ENCODE measurements around the gene CCDC27. TPM values are rescaled to one million over a fixed set of nuclear protein-coding genes. Genes with fewer than 3 reads are reported as not detected.

The CCDC27 gene
- total RNA-seq, 2 donors from 2014 or later = not detected

GRCh38 chr1:3819771-3820200 lies 67.5 kb downstream of the CCDC27 start:
- ATAC-seq = no peak
- H3K4me3 Mint-ChIP-seq = no peak overlapping the region
- H3K9me3 Mint-ChIP-seq = no peaks in the 10 kb centered on the region
- no peaks in the 10 kb centered on the region for H3K27me3 Mint-ChIP-seq
- H3K27ac Mint-ChIP-seq = no peak overlapping the region
- no peak for DNase-seq (ENCODE audit: low spot score)
- H3K36me3 Mint-ChIP-seq = peaks cover 16% of the 10 kb centered on the region
- peaks cover 0 to 5% of the 10 kb centered on the region in 2 donors for H3K4me1 Mint-ChIP-seq (ENCODE audit: low read depth in 2 of 2)

DNA sequence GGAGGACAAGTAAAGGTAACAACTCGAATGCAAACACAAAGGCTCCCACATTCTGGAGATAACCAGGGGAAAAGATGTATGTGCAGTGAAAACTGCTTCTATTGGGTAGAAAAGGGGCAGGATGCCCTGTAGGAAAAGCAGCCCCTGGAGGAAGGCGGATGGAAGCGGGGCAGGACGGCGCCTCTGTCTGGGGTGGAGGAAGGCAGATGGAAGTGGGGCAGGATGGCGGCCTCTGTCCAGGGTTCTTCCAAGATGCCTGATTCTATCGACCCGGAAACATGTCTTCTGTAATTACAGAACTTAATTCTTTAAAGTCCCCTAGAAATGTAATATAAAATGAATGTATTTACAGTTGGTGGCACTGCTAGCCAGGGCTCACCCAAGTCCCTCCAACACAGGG lies 68.1 kb downstream of the CCDC27 start:
- ATAC-seq (no peak), DNase-seq (ENCODE audit: low spot score) (no peak)
- no peak overlapping the region for H3K27ac Mint-ChIP-seq
- peaks cover 0 to 5% of the 10 kb centered on the region in 2 donors for H3K4me1 Mint-ChIP-seq (ENCODE audit: low read depth in 2 of 2)
- peaks cover 16% of the 10 kb centered on the region for H3K36me3 Mint-ChIP-seq
- H3K9me3 Mint-ChIP-seq = no peaks in the 10 kb centered on the region
- no peaks in the 10 kb centered on the region for H3K27me3 Mint-ChIP-seq
- no peak overlapping the region for H3K4me3 Mint-ChIP-seq

DNA sequence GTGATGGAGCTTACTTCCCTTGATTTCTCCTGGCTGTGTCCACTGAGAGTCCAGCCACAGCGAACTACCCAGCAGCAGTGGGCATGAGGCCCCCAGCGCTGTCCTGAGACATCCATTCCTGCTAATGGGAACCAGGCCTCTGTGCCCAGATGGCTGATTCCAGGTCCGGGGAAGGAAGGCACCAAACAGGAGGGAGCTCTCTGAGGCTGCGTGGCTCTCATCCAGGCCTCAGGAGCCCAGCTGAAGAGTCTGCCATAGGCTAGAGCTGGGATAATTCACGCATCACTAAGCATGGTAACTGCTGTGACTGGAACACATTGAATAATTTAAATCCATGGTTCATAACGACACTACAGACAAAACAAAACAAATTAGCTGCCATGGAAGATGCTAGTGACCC lies 68.8 kb downstream of the CCDC27 start:
- no peak for ATAC-seq
- no peak for DNase-seq (ENCODE audit: low spot score)
- Mint-ChIP-seq H3K27ac (no peak overlapping the region), H3K27me3 (no peaks in the 10 kb centered on the region), H3K9me3 (no peaks in the 10 kb centered on the region), H3K4me1 (ENCODE audit: low read depth in 2 of 2) (peaks cover 0 to 5% of the 10 kb centered on the region in 2 donors), H3K36me3 (peaks cover 16% of the 10 kb centered on the region), H3K4me3 (no peak overlapping the region)

Other genes starting within 250 kb of the CCDC27 start
- 1 to 10 TPM in 1 of 2 donors, under 1 TPM in 1; 0.36 to 1.6 TPM for gene MEGF6, start 140.9 kb upstream of the CCDC27 start, total RNA-seq
- gene TPRG1L, start 127.4 kb upstream of the CCDC27 start, total RNA-seq = 10 to 100 TPM; 11.9 to 18.4 TPM
- gene WRAP73, start 102.3 kb upstream of the CCDC27 start, total RNA-seq = 10 to 100 TPM; 27.6 to 51.3 TPM
- gene TP73, start 99.9 kb upstream of the CCDC27 start, total RNA-seq = 1 to 10 TPM; 1.5 to 5.7 TPM
- not detected for gene SMIM1, start 20.3 kb downstream of the CCDC27 start, total RNA-seq
- gene LRRC47, start 44.0 kb downstream of the CCDC27 start, total RNA-seq = 10 to 100 TPM; 46.4 to 54.1 TPM
- gene CEP104, start 104.8 kb downstream of the CCDC27 start, total RNA-seq = 10 to 100 TPM; 46.6 to 59.4 TPM
- 10 to 100 TPM; 13.3 to 19.4 TPM for gene DFFB, start 105.0 kb downstream of the CCDC27 start, total RNA-seq
- gene C1orf174, start 147.8 kb downstream of the CCDC27 start, total RNA-seq = 10 to 100 TPM; 31.0 to 34.6 TPM

Measured in natural killer cell treated with Interleukin-12 subunit alpha and Interleukin-12 subunit beta and Interleukin-15 and Interleukin-18, amount 100 ng/mL, for 72 hours (primary cell).